GM18502 (cell line): Measurements from ENCODE around the gene KIRREL2.
"Not testable (repeated sequence)": the region's sequence is repeated elsewhere in the genome, so short reads cannot be mapped to it uniquely, and the experiment has no call there.

Experiments used
- ATAC-seq: cut with Tn5 transposase; IDR thresholded peaks from one replicate; pipeline ENCODE4 v1.9.1; 2021; ENCODE audit warnings: mild to moderate bottlenecking; ENCODE audit not compliant: unreplicated experiment, poor library complexity

Gene KIRREL2

GRCh38 chr19:35856546-35857149 lies at the start of gene KIRREL2:
Gene KIRREL2 (plus strand): TSS chr19:35856911. CDS start chr19:35857120, 209 bp downstream.
- ATAC-seq, result no peak

GRCh38 chr19:35807633-35808032 lies 49.1 kb upstream of the KIRREL2 start:
- no peak for ATAC-seq

DNA sequence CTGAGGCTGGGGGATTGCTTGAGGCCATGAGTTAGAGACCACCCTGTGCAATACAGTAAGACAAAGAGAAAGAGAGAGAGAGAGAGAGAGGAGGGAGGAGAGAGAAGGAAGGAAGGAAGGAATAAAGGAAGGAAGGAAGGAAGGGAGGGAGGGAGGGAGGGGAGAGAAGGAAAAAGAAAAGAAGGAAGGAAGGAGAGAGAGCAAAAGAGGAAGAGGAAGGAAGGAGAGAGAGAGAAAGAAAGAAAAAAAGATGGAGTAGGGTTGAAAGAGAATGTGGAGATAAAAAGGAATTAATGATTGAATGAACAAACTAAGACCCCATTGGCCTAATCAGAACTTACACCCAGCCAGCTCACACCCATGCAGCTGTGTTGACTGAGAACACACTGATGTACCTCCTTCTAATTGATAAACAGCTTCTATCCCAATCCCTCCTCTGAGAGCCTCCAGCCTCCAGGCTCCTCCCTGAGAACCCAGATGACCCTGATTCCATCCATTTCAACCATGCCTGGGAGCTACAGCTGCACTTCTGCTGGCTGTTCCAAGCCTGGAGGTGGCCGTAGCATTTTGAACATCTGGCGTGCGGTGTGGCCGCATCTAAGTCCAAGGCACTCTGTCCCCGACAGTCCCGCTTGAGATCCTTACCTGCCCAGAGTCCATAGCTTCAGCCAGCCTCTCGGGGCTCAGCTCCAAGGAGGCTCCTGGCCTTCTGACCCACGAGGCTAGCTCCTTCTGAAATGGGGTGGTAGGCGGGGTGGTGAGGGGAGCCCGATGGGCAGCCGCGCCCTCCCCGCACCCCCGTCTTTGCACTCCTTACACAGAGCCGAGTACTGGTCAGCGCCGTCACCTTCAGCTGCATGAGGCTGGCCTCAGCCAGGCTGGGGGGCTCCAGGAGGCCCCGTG lies 45.1 kb upstream of the KIRREL2 start:
- no peak for ATAC-seq

GRCh38 chr19:35812220-35813042 lies 44.3 kb upstream of the KIRREL2 start, which contains the start of gene PRODH2:
Gene PRODH2 (minus strand): TSS chr19:35812845. CDS start chr19:35812805, 40 bp downstream.
- ATAC-seq, result no peak

- ATAC-seq, result no peak
These were observed 43.4 kb upstream of the KIRREL2 start for GRCh38 chr19:35813043-35813890.

DNA sequence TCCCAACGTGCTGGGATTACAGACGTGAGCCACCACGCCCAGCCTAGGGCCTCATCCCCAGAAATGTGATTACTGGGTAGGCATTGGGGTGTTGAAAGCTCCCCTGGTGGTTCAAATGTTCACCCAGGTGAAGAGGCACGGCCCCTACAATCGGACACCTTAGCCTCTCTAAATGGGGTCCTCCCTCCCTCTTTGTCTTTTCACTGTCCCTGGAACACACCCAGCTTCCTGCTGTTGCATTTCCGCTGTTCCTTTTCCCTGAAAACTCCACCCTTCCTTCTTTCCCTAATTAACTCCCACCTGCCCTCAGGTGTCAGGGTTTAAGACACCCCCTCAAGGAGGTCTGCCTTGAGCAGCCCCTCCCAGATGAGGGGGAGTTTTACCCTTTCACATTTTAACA lies 40.4 kb upstream of the KIRREL2 start:
- no peak for ATAC-seq

DNA sequence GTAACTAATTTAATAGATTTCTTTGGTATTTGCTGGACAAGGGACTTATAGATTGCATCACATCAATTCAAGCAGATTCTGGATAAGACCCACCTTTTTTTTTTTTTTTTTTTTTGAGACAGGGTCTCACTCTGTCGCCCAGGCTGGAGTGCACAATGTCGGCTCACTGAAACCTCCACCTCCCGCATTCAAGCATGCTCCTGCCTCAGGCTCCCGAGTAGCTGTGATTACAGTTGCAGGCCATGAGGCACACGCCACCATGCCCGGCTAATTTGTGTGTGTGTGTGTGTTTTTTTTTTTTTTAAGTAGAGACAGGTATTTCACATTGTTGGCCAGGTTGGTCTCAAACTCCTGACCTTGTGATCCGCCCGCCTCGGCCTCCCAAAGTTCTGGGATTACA lies 39.9 kb upstream of the KIRREL2 start:
- no peak for ATAC-seq

GRCh38 chr19:35818445-35818844 lies 38.3 kb upstream of the KIRREL2 start:
- ATAC-seq, result no peak

GRCh38 chr19:35822579-35822978 lies 34.1 kb upstream of the KIRREL2 start:
- ATAC-seq, result no peak

- ATAC-seq, result no peak
These were observed 32.6 kb upstream of the KIRREL2 start for GRCh38 chr19:35824150-35824549.

- ATAC-seq, result no peak
These were observed 27.9 kb upstream of the KIRREL2 start for GRCh38 chr19:35828692-35829301.

GRCh38 chr19:35830986-35831385 lies 25.7 kb upstream of the KIRREL2 start:
- ATAC-seq, result no peak

GRCh38 chr19:35832054-35832453 lies 24.7 kb upstream of the KIRREL2 start:
- ATAC-seq, result no peak

- no peak for ATAC-seq
These were observed 22.7 kb upstream of the KIRREL2 start for GRCh38 chr19:35833972-35834371.

DNA sequence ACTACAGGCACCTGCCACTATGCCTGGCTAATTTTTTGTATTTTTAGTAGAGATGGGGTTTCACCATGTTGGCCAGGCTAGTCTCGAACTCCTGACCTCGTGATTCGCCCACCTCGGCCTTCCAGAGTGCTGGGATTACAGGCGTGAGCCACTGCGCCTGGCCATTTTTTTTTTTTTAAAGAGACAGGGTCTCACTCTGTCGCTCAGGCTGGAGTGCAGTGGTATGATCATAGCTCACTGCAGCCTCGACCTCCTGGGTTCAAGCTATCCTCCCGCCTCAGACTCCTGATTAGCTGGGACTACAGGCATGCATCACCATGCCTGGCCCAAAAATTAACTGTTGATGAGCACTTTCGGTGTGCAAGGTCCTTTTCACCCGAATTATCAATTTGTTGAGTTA lies 20.6 kb upstream of the KIRREL2 start:
- not testable (repeated sequence) for ATAC-seq

DNA sequence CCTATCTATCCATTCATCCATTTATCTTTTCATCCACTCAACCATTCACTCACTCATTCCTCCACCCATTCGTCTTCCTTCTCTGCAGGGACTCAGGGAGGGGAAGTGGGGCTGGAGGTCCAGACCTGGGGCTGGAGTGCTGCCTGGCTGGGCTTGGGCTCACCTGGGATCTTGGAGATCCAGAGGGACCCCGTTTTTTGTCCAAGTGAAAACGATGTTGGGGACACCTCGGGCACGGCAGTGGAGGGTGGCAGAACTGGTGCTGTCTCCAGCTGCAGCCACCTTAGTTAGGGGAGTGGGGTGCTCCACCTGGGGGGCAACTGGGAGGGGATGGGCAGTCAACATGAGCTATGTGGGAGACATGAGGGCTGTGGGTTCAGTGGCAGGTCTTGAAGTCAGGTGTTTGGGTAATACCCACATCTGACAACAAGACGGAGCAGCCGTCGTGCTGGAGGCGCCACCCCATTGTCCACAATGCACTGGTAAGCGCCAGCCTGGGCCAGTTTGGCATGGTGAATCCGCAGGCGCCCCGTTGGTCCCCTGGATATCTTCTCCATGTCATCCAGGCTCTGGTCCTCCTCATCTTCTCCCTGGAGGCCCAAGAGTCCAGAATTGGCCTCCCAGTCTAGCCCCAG lies 14.6 kb upstream of the KIRREL2 start:
- ATAC-seq, result no peak

DNA sequence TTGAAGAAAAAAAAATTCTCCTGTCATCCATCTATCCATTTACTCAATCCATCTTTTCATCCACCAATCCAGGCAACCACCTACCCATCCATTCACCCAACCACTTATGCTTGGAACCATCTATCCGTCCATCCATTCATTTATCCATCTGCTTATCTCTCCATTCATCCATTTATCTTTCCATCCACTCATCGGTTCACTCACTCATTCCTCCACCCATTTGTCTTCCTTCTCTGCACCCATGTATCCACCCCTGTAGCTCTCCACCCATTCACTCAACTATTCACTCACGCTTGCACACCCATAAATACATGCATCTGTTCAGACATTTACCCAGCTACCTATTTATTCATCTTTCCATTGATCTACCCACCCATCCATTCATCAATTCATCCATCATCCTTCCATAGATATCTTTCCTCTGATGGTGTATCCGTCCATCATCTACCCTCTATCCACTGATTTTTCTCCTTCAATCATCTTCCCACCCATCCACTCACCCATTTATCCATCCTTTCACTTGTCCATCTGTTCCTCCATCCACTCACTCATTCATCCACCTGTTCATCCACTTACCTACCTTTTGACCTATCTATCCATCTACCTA lies 13.9 kb upstream of the KIRREL2 start:
- no peak for ATAC-seq

GRCh38 chr19:35843676-35844481 lies 12.8 kb upstream of the KIRREL2 start:
- no peak for ATAC-seq
